Uterus (tissue), 4 donors: Measurements from ENCODE around the gene CRADD. TPM values are rescaled to one million over a fixed set of nuclear protein-coding genes. Genes with fewer than 3 reads are reported as not detected.

Experiments
- DNase-seq, 2 donors: peaks; one replicate each; pipeline ENCODE4 v3.0.0-alpha.2; 2019 to 2020
- H3K27ac ChIP-seq, 2 donors: fragments of 200-600 bp; sonication (generic); 1 replicate in 1 of 2; 2 replicates in 1 of 2; pipeline ENCODE4 v1.5.1; 2016 to 2018
- H3K27me3 ChIP-seq, 2 donors: fragments of 200-600 bp; sonication (generic); one replicate each; pipeline ENCODE4 v1.5.1; 2018 to 2019; ENCODE audit warnings: control low read depth in 1 of 2
- H3K36me3 ChIP-seq, 2 donors: fragments of 200-600 bp; sonication (generic); one replicate each; pipeline ENCODE4 v1.5.1; 2019; ENCODE audit warnings: control low read depth in 1 of 2
- H3K4me1 ChIP-seq, 2 donors: fragments of 200-600 bp; sonication (generic); one replicate each; pipeline ENCODE4 v1.5.1; 2018 to 2019; ENCODE audit warnings: control low read depth in 1 of 2
- H3K4me3 ChIP-seq, 2 donors: fragments of 200-600 bp; sonication (generic); 1 replicate in 1 of 2; 2 replicates in 1 of 2; pipeline ENCODE4 v1.5.1; 2018 to 2019; ENCODE audit warnings: mild to moderate bottlenecking in 1 of 2
- H3K9me3 ChIP-seq, 2 donors: fragments of 200-600 bp; sonication (generic); one replicate each; pipeline ENCODE4 v1.5.1; 2019; ENCODE audit warnings: control low read depth in 1 of 2
- POLR2A ChIP-seq, 2 donors: fragments of 450-650 bp; IDR thresholded peaks; one replicate each; pipeline ENCODE4 v1.6.1; 2016; ENCODE audit warnings: antibody characterized with exemption in 2 of 2, mild to moderate bottlenecking in 1 of 2, moderate library complexity in 1 of 2
- intact Hi-C: fragments of 100-400 bp; cut with DNase I; formaldehyde crosslinking; loops from one replicate; pipeline ENCODE4 v1.15.1; 2023; ENCODE audit warnings: low total_unique reads
- total RNA-seq, 4 donors: library from RNA; depleted of rRNA in 3 of 4; stranded (reverse); fragments of >200 nt in 3 of 4; gene quantifications; one replicate each; pipeline versions ENCODE4 v1.1.0 to v1.2.4, GENCODE V29; 2014 to 2023
- TF ChIP-seq, protein P1 (sequence below), 4 experiments: fragments of 200-600 bp in 2 of 4; fragments of 450-650 bp in 2 of 4; sonication (generic) in 2 of 4; IDR thresholded peaks; one replicate each; pipeline ENCODE4 v1.5.1; 2016 to 2019; ENCODE audit warnings: antibody characterized with exemption in 4 of 4, mild to moderate bottlenecking in 2 of 4, moderate library complexity in 1 of 4
- donor health status: DM: yes; HTN: yes; CAD: no.

The CRADD gene
- total RNA-seq, 4 donors from 2014 or later: 26.4 to 105 (median 49.2) TPM

GRCh38 chr12:93855261-93855660 lies 178.1 kb downstream of the CRADD start:
- Histone ChIP-seq H3K36me3 (no peaks in the 10 kb centered on the region), H3K4me3 (no peak overlapping the region), H3K27me3 (no peaks in the 10 kb centered on the region), H3K4me1 (no peaks in the 10 kb centered on the region), H3K27ac (no peak overlapping the region), H3K9me3 (no peaks in the 10 kb centered on the region)
- TF ChIP-seq, protein P1, sequence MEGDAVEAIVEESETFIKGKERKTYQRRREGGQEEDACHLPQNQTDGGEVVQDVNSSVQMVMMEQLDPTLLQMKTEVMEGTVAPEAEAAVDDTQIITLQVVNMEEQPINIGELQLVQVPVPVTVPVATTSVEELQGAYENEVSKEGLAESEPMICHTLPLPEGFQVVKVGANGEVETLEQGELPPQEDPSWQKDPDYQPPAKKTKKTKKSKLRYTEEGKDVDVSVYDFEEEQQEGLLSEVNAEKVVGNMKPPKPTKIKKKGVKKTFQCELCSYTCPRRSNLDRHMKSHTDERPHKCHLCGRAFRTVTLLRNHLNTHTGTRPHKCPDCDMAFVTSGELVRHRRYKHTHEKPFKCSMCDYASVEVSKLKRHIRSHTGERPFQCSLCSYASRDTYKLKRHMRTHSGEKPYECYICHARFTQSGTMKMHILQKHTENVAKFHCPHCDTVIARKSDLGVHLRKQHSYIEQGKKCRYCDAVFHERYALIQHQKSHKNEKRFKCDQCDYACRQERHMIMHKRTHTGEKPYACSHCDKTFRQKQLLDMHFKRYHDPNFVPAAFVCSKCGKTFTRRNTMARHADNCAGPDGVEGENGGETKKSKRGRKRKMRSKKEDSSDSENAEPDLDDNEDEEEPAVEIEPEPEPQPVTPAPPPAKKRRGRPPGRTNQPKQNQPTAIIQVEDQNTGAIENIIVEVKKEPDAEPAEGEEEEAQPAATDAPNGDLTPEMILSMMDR (IDR thresholded peaks at IDR 0.05): no peak
- no peak for TF ChIP-seq POLR2A (IDR thresholded peaks at IDR 0.05)
- intact Hi-C loops: no loop called here
- DNase-seq: no peak

DNA sequence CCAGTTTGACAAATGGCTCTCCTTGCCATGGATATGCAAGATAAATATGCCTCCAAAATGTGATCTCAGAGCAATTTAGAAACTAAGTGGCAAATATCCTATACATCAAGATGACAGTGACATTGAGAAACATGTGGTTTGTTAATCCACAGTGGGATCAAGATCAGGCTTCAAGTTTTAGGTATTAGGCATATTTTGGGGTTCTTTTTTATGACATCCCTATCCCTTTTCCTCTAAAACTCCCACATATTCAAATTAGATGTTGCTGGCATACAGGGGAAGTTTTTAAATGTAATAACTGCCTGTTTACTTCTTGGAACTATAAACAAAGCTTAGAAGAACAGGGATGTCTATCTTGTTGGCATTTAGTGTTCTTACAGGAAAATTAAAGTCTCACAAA lies 179.4 kb downstream of the CRADD start:
- Histone ChIP-seq H3K27me3 (no peaks in the 10 kb centered on the region), H3K4me1 (no peaks in the 10 kb centered on the region), H3K36me3 (no peaks in the 10 kb centered on the region), H3K4me3 (no peak overlapping the region), H3K9me3 (no peaks in the 10 kb centered on the region), H3K27ac (no peak overlapping the region)
- DNase-seq: no peak
- intact Hi-C loops: no loop called here
- TF ChIP-seq, protein P1 (IDR thresholded peaks at IDR 0.05): no peak
- TF ChIP-seq POLR2A (IDR thresholded peaks at IDR 0.05): no peak

GRCh38 chr12:93857279-93857938 lies 180.2 kb downstream of the CRADD start:
- peak overlapping the region; percentile 35 to 39 for H3K27ac ChIP-seq
- TF ChIP-seq POLR2A (IDR thresholded peaks at IDR 0.05): no peak
- peak; percentile 46 to 53 for DNase-seq

GRCh38 chr12:93857991-93858447 lies 180.8 kb downstream of the CRADD start:
- Histone ChIP-seq H3K27ac (peak overlapping the region; percentile 35 to 39), H3K9me3 (no peaks in the 10 kb centered on the region), H3K4me3 (no peak overlapping the region), H3K27me3 (no peaks in the 10 kb centered on the region), H3K36me3 (no peaks in the 10 kb centered on the region), H3K4me1 (no peaks in the 10 kb centered on the region)
- peak in 1 of 2 donors; percentile 37 for DNase-seq
- no peak for TF ChIP-seq POLR2A (IDR thresholded peaks at IDR 0.05)
- TF ChIP-seq, protein P1 (IDR thresholded peaks at IDR 0.05): no peak
- intact Hi-C loops: no loop called here

More at GRCh38 chr12:93857279-93857938, 180.2 kb downstream of the CRADD start:
- Histone ChIP-seq H3K9me3 (no peaks in the 10 kb centered on the region), H3K4me3 (no peak overlapping the region), H3K36me3 (no peaks in the 10 kb centered on the region), H3K27me3 (no peaks in the 10 kb centered on the region), H3K4me1 (no peaks in the 10 kb centered on the region)
- intact Hi-C loops: no loop called here

DNA sequence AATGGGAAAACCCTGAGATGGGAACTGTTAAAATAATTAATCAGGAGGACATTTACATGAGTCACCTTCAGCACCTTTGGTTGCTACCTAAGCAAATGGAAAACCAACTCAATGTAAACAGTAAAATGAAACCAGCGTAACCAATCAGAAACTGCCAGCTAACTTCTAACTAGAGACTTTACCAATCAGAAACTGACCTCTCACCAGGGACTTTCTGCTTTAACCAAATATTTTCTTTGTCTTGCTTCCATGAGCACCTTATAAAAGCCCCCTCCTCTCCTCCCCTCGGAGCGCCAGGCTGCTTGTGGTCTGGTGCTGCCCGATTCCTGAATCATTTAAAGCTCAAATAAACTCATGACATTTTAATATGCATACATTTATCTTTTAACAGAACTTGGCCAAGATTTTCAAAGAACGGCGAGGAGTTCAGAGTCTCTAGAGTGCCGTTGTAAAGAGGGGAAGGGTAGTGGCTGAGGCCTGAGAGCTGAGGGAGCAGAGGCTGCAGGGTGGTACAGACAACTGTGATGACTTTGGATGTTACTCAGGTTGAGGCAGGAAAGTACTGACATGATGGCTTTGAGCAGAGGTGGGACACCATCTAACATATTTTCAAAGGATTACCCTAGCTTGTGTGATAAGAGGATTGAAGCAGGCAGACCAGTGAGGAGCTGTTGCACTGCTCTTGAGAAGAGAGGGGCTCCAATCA lies 183.6 kb downstream of the CRADD start:
- no peaks in the 10 kb centered on the region for H3K36me3 ChIP-seq
- intact Hi-C loops: no loop called here
- no peak for DNase-seq
- H3K27me3 ChIP-seq: no peaks in the 10 kb centered on the region
- H3K4me3 ChIP-seq: no peak overlapping the region
- H3K4me1 ChIP-seq: no peaks in the 10 kb centered on the region
- TF ChIP-seq, protein P1 (IDR thresholded peaks at IDR 0.05): no peak
- TF ChIP-seq POLR2A (IDR thresholded peaks at IDR 0.05): no peak
- peak overlapping the region in 1 of 2 donors; percentile 8 for H3K27ac ChIP-seq
- H3K9me3 ChIP-seq: peaks cover 0 to 6% of the 10 kb centered on the region in 2 donors
